ENCODE results near the gene SRGAP3.

SRGAP3 gene

GRCh38 chr3:9064850-9065249 lies 184.6 kb downstream of the SRGAP3 start:
- no peak overlapping the region for H3K27ac ChIP-seq
- no peak for TF ChIP-seq CTCF (conservative IDR thresholded peaks at IDR 0.05)

- no peak overlapping the region for H3K27ac ChIP-seq
- no peak for TF ChIP-seq CTCF (conservative IDR thresholded peaks at IDR 0.05)
These were observed 185.2 kb downstream of the SRGAP3 start for GRCh38 chr3:9064251-9064650.

- no peak overlapping the region for H3K27ac ChIP-seq
- no peak for TF ChIP-seq CTCF (conservative IDR thresholded peaks at IDR 0.05)
These were observed 186.9 kb downstream of the SRGAP3 start for GRCh38 chr3:9062570-9062969.

- TF ChIP-seq CTCF (conservative IDR thresholded peaks at IDR 0.05), result no peak
- no peak overlapping the region for H3K27ac ChIP-seq
These were observed 187.8 kb downstream of the SRGAP3 start for GRCh38 chr3:9061634-9062033.

- no peak for TF ChIP-seq CTCF (conservative IDR thresholded peaks at IDR 0.05)
- H3K27ac ChIP-seq, result no peak overlapping the region
These were observed 189.7 kb downstream of the SRGAP3 start for GRCh38 chr3:9059489-9060400.

GRCh38 chr3:9056581-9056980 lies 192.9 kb downstream of the SRGAP3 start:
- H3K27ac ChIP-seq, result no peak overlapping the region
- no peak for TF ChIP-seq CTCF (conservative IDR thresholded peaks at IDR 0.05)

GRCh38 chr3:9047452-9048346 lies 201.7 kb downstream of the SRGAP3 start:
- no peak overlapping the region for H3K27ac ChIP-seq
- TF ChIP-seq CTCF (conservative IDR thresholded peaks at IDR 0.05), result no peak

Measured in VCaP (cell line).